Activated naive CD4-positive, alpha-beta T cell treated with anti-CD3 and anti-CD28 coated beads, Interleukin-2, amount 50 U/mL, for 24 hours (primary cell): ENCODE data around the gene HECA.

Experiments
- H3K27ac Mint-ChIP-seq: one replicate; pipeline ENCODE4 v1.8.0; 2021; ENCODE audit warnings: mild to moderate bottlenecking, mixed read lengths
- H3K27me3 Mint-ChIP-seq: one replicate; pipeline ENCODE4 v1.8.0; 2021; ENCODE audit warnings: mixed read lengths
- H3K36me3 Mint-ChIP-seq: one replicate; pipeline ENCODE4 v1.8.0; 2021; ENCODE audit warnings: mixed read lengths
- H3K4me1 Mint-ChIP-seq: one replicate; pipeline ENCODE4 v1.8.0; 2021; ENCODE audit warnings: mixed read lengths
- H3K4me3 Mint-ChIP-seq: one replicate; pipeline ENCODE4 v1.8.0; 2021; ENCODE audit warnings: mild to moderate bottlenecking, mixed read lengths
- H3K9me3 Mint-ChIP-seq: one replicate; pipeline ENCODE4 v1.8.0; 2021; ENCODE audit warnings: mixed read lengths

HECA gene

DNA sequence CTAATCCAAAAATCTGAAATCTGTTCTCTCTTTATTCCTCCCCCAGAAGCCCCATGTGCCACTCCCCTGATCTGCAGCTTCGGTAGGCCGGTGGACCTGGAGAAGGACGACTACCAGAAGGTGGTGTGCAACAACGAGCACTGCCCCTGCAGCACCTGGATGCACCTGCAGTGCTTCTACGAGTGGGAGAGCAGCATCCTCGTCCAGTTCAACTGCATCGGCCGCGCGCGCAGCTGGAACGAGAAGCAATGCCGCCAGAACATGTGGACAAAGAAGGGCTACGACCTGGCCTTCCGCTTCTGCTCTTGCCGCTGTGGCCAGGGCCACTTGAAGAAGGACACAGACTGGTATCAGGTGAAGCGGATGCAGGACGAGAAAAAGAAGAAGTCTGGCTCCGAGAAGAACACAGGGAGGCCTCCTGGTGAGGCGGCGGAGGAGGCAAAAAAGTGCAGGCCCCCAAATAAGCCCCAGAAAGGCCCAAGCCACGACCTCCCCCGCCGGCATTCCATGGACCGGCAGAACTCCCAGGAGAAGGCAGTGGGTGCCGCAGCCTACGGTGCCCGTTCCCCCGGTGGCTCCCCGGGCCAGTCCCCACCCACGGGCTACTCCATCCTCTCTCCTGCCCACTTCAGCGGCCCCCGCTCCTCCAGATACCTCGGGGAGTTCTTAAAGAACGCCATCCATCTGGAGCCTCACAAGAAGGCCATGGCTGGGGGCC is 31.5 kb downstream of the HECA start:
- Mint-ChIP-seq H3K27me3 (no peaks in the 10 kb centered on the region), H3K4me3 (no peak overlapping the region), H3K4me1 (peaks cover 97% of the 10 kb centered on the region), H3K27ac (peak overlapping the region; percentile 96), H3K9me3 (no peaks in the 10 kb centered on the region), H3K36me3 (peaks cover 37% of the 10 kb centered on the region)

DNA sequence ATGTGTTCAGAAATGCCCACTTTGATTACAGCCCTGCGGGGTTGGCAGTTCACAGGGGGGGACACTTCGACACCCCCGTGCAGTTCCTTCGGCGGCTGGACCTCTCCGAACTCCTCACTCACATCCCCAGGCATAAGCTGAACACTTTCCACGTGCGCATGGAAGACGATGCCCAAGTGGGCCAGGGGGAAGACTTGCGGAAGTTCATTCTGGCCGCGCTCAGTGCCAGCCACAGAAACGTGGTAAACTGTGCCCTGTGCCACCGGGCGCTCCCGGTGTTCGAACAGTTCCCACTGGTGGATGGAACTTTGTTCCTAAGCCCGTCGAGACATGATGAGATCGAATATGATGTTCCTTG is 32.1 kb downstream of the HECA start:
- H3K4me3 Mint-ChIP-seq: no peak overlapping the region
- H3K27ac Mint-ChIP-seq: peak overlapping the region; percentile 86
- H3K9me3 Mint-ChIP-seq: no peaks in the 10 kb centered on the region
- H3K27me3 Mint-ChIP-seq: no peaks in the 10 kb centered on the region
- peaks cover 95% of the 10 kb centered on the region for H3K4me1 Mint-ChIP-seq
- peaks cover 39% of the 10 kb centered on the region for H3K36me3 Mint-ChIP-seq

DNA sequence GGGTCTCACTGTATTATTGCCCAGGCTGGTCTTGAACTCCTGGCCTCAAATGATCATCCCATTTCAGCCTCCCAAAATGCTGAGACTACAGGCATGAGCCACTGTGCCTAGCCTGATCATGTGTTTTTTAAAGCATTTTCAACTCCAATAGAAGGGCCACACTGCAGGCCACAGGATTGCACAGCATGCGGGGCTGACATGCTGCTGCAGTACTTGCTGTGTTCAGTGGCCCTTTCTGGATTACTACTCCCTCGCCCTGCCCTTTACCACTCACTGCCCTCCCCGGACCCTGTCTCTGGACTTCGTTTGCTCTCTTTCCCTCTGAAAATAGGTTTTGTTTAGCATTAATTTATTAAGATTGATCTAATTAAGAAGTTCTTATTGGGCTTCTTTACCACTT is 37.3 kb downstream of the HECA start:
- Mint-ChIP-seq H3K36me3 (peaks cover 47% of the 10 kb centered on the region), H3K27me3 (no peaks in the 10 kb centered on the region), H3K9me3 (no peaks in the 10 kb centered on the region), H3K4me1 (peaks cover 95% of the 10 kb centered on the region), H3K4me3 (peak overlapping the region; percentile 68), H3K27ac (peak overlapping the region; percentile 96)

DNA sequence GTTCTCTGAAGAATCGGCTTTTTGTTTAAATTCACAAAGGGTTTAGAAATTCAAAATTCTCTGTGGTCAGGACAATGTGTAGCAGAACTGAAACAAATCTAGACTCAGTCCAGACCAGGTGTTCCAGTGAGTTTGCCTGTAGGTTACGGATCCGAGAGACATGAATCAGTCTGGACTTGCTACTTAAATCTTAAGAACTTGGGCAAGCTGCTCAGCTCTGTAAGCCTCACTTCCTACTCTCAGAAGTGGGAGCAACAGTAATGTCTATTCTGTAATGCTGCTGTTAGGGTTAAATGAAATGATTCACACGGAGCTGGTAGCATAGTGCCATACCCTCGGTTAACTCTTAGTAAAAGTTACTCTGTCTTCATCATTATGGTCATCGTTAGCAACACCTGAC is 37.7 kb downstream of the HECA start:
- H3K27ac Mint-ChIP-seq: peak overlapping the region; percentile 96
- H3K4me3 Mint-ChIP-seq: peak overlapping the region; percentile 68
- peaks cover 95% of the 10 kb centered on the region for H3K4me1 Mint-ChIP-seq
- peaks cover 48% of the 10 kb centered on the region for H3K36me3 Mint-ChIP-seq
- H3K27me3 Mint-ChIP-seq: no peaks in the 10 kb centered on the region
- no peaks in the 10 kb centered on the region for H3K9me3 Mint-ChIP-seq

DNA sequence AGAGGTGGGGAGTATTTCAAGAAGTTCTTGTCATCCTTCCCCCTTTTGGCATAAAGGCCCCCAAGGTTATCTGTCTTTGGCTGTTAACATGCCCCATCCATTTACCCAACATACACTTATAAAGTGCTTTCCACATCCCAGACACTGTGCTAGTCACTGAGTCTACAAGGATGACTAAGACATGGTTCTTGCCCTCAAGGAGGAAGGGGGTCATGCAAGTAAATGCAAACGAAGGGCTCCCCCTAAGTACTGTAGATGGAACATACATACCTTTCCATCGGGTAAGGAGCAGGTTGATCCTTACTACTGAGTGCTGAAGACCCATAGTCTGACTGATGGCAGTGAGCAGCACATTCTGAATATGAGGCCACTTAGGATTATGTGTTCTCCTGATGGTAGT is 38.3 kb downstream of the HECA start:
- no peaks in the 10 kb centered on the region for H3K27me3 Mint-ChIP-seq
- H3K4me3 Mint-ChIP-seq: peak overlapping the region; percentile 68
- no peaks in the 10 kb centered on the region for H3K9me3 Mint-ChIP-seq
- peak overlapping the region; percentile 96 for H3K27ac Mint-ChIP-seq
- H3K36me3 Mint-ChIP-seq: peaks cover 50% of the 10 kb centered on the region
- H3K4me1 Mint-ChIP-seq: peaks cover 95% of the 10 kb centered on the region

DNA sequence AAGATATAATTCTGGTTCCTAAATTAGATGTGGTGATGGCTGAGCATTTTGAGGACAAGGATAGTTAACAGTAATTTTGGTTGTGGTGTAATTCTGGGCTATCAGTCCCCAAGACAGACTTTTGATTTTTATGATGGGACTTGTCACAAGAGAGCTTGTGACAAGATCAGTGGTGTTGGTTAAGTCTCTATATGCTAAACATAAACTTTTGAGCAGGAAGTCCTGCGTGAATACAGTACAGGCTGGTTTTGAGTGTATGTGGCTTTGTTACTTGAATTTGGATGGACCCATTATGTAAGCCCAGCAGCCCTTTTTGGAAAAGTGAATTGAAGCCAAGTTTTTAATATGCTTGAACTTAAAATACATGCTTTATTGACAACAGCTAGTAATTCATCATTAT is 38.9 kb downstream of the HECA start:
- no peaks in the 10 kb centered on the region for H3K27me3 Mint-ChIP-seq
- H3K27ac Mint-ChIP-seq: peak overlapping the region; percentile 96
- peaks cover 52% of the 10 kb centered on the region for H3K36me3 Mint-ChIP-seq
- H3K9me3 Mint-ChIP-seq: no peaks in the 10 kb centered on the region
- H3K4me3 Mint-ChIP-seq: peak overlapping the region; percentile 68
- H3K4me1 Mint-ChIP-seq: peaks cover 95% of the 10 kb centered on the region

DNA sequence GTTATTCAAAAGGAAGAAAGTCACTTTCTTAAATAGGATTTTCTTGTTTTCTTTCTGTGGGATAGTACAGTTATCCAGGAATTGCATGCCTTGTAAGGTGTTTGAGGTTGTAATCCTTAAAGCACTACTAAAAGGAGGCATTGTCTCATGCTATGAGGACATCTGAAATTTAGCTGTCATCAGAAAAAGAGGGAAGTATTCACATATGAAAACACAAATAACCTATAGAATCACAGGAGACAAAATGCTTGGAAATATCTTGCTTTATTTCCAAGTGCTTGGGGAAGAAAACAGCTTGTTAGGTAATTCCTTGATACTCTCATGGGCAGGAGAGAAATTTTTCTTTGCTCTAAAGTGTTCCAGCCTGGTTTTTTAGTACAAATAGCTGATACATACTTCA is 40.1 kb downstream of the HECA start:
- H3K4me3 Mint-ChIP-seq: peak overlapping the region; percentile 85
- no peaks in the 10 kb centered on the region for H3K9me3 Mint-ChIP-seq

DNA sequence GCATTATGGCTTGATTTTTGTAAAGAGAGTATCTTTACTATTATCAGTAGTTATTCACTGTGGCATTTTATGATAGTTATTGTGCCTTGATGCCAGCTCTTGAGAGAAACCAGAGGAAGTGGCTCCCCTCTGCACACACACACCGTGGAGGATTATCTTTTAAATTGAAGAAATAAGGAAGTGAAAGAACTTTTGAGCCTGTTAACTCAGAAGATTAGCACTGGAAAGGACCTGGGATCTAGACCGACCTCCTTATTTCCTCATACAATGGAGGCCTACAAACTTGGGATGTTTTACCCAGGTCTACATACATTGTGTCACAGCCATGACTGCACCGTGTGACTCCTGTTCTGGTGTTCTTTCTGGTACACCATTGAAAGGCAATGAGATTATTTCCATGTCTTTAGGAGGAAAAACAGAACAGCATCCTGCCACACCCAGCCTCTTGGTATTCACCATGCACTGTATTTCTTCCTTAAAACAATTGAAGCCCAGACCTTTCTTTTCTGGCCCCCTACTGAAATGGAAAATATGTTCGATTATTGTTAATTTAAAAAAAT is 40.6 kb downstream of the HECA start:
- H3K36me3 Mint-ChIP-seq: peaks cover 52% of the 10 kb centered on the region
- no peaks in the 10 kb centered on the region for H3K9me3 Mint-ChIP-seq
- no peaks in the 10 kb centered on the region for H3K27me3 Mint-ChIP-seq
- peaks cover 93% of the 10 kb centered on the region for H3K4me1 Mint-ChIP-seq
- H3K4me3 Mint-ChIP-seq: peak overlapping the region; percentile 85
- peak overlapping the region; percentile 97 for H3K27ac Mint-ChIP-seq

More for the DNA sequence above, 40.1 kb downstream of the HECA start:
- Mint-ChIP-seq H3K36me3 (peaks cover 49% of the 10 kb centered on the region), H3K27me3 (no peaks in the 10 kb centered on the region), H3K27ac (peak overlapping the region; percentile 97), H3K4me1 (peaks cover 93% of the 10 kb centered on the region)

DNA sequence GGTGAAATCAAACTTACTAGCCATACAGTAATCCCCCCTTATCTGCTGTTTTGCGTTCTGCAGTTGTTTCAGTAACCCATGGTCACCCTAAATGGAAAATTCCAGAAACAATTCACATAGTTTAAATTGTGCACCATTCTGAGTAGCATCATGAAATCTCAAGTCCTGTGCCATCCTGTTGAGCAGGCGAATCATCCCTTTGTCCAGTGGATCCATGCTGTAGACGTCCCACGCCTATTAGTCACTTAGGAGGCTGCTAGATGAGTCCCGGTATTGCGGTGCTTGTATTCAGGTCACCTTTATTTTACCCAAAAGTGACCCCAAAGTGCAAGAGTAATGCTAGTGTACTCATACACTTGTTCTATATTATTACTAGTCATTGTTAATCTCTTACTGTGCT is 46.4 kb downstream of the HECA start:
- H3K4me1 Mint-ChIP-seq: peaks cover 95% of the 10 kb centered on the region
- no peaks in the 10 kb centered on the region for H3K9me3 Mint-ChIP-seq
- no peak overlapping the region for H3K4me3 Mint-ChIP-seq
- H3K27me3 Mint-ChIP-seq: no peaks in the 10 kb centered on the region
- H3K27ac Mint-ChIP-seq: peak overlapping the region; percentile 55
- peaks cover 50% of the 10 kb centered on the region for H3K36me3 Mint-ChIP-seq

DNA sequence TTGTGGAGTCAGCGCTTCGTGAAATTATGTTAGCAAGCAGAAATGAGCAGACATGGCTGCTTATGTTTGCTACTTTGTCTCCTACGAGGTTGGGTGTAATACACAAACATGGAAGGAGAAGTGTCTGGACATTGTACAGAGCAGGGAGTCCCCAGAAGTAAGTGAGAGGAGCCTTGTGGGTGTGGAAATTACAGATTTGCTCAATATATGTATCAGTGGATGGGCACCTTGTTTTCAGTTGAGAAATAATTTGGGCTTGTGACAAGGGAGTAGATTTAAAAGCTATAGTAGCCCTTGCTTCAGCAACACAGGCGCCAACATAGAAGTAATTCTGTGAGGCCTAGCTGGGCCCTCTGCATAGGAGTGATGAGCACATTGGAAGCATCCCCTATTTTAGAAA is 49.2 kb downstream of the HECA start:
- Mint-ChIP-seq H3K4me1 (peaks cover 82% of the 10 kb centered on the region), H3K4me3 (no peak overlapping the region), H3K27ac (no peak overlapping the region), H3K9me3 (no peaks in the 10 kb centered on the region), H3K36me3 (peaks cover 34% of the 10 kb centered on the region), H3K27me3 (no peaks in the 10 kb centered on the region)

DNA sequence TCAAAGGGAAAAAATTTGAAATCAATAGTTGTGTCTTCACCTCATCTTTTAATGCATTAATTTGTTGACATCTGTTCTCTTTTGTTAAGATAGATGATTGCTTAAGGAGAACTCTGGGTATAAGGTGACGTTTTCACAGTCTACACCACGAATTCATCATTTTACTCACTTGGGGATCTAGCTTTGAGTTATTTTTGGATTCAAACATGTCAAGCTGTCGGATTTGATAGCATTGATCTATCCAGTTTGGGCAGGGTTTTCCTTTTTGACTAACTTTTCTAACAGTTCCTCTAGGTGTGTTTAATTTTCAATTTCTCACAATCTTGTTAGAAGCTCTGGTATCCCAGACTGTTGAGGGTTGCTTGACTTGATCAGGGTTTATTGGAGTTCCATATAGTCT is 49.6 kb downstream of the HECA start:
- peaks cover 80% of the 10 kb centered on the region for H3K4me1 Mint-ChIP-seq
- H3K36me3 Mint-ChIP-seq: peaks cover 31% of the 10 kb centered on the region
- no peaks in the 10 kb centered on the region for H3K27me3 Mint-ChIP-seq
- H3K27ac Mint-ChIP-seq: peak overlapping the region; percentile 71
- no peaks in the 10 kb centered on the region for H3K9me3 Mint-ChIP-seq
- no peak overlapping the region for H3K4me3 Mint-ChIP-seq

DNA sequence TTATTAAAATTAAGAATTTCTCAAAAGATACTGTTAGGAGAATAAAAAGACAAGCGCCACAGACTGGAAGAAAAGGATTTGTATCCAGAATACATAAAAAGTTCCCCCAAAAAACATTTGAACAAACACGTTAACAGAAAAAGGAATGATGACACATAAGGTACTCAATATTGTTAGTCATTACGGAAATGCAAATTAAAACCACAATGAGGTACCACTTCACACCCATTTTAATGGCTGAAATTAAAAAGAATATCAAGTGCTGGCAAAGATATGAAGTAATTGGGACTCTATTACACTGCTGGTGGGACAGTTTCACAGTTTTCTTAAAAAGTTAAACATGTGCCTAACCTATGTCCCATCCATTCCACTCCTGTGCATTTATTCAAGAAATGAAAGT is 51.4 kb downstream of the HECA start:
- Mint-ChIP-seq H3K9me3 (no peaks in the 10 kb centered on the region), H3K36me3 (peaks cover 21% of the 10 kb centered on the region), H3K4me1 (peaks cover 68% of the 10 kb centered on the region), H3K27me3 (no peaks in the 10 kb centered on the region), H3K4me3 (peak overlapping the region; percentile 39), H3K27ac (peak overlapping the region; percentile 85)

DNA sequence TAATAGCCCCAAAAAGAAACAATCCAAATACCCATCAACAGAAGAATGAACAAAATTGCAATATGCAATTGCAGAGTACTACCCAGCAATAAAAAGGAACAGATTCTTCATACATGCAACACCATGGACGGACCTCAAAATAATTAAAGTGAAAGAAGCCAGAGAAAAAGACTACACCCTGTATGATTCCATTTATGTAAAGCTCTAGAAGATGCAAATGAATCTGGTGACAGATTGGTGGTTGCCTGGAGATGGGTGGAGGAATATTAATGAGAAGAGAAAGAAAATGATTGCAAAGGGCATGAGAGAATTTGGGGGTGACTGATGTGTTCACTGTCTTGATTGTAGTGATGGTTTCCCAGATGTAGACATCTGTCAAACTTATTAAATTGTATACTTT is 51.8 kb downstream of the HECA start:
- Mint-ChIP-seq H3K27me3 (no peaks in the 10 kb centered on the region), H3K4me1 (peaks cover 66% of the 10 kb centered on the region), H3K9me3 (no peaks in the 10 kb centered on the region), H3K27ac (peak overlapping the region; percentile 85), H3K4me3 (peak overlapping the region; percentile 39), H3K36me3 (peaks cover 20% of the 10 kb centered on the region)

DNA sequence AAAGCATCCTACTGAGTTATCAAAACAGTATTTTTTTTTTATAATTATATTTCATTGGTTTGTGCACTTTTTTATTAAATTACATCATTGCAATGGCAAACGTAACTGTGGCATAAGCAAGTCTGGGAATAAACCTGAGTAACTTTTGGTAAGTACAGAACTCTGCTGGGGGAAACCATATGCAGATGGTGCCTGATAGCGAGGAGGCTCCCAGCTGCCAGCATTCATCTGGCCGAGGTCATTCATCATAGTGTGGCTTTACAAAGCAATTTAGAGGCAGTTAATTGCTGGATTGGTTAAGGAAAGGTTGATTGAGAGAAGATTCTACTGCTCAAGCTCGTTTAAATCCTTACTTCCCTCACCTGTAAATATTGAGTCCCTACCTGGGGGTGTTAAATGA is 52.6 kb downstream of the HECA start:
- H3K36me3 Mint-ChIP-seq: peaks cover 15% of the 10 kb centered on the region
- H3K27ac Mint-ChIP-seq: no peak overlapping the region
- no peak overlapping the region for H3K4me3 Mint-ChIP-seq
- H3K4me1 Mint-ChIP-seq: peaks cover 62% of the 10 kb centered on the region
- no peaks in the 10 kb centered on the region for H3K27me3 Mint-ChIP-seq
- no peaks in the 10 kb centered on the region for H3K9me3 Mint-ChIP-seq

DNA sequence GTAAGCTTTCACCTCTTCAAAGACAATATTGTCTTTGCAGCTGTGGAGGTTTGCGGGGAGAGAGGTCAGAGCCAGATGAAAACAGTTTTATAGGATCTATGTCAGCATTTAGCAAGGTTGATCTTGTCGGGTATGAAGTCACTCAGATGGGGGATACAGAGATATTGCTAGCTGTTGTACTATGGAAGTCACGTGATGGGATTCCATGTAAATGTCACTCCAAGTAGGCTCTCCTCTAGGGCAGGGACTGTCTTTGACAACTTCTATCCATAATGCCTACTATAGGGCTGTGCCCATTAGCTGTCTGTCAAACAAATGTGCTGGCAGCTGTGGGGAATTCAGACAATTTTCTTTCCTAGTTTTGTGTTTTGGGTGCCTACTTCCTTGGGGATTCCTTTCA is 54.8 kb downstream of the HECA start:
- H3K36me3 Mint-ChIP-seq: peaks cover 12% of the 10 kb centered on the region
- no peaks in the 10 kb centered on the region for H3K9me3 Mint-ChIP-seq
- peak overlapping the region; percentile 17 for H3K27ac Mint-ChIP-seq
- peaks cover 45% of the 10 kb centered on the region for H3K4me1 Mint-ChIP-seq
- no peaks in the 10 kb centered on the region for H3K27me3 Mint-ChIP-seq
- no peak overlapping the region for H3K4me3 Mint-ChIP-seq

DNA sequence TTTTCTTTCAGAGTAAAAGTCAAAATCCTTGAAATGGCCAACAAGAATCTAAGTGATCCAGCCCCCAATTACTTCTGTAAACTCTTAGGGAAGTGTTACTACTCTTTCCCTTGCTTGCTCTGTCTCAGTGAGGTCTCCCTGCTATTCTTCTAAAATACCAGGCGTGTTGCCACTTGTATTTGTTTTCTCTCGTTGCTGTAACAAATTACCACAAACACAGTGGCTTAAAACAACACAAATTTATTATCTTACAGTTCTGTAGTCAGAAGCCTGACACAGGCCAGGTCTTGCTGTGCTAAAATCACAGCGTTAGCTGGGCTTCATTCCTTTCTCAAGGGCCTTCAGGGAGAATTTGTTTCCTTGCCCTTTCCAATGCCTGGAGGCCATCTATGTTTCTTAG is 59.9 kb downstream of the HECA start:
- Mint-ChIP-seq H3K4me3 (no peak overlapping the region), H3K4me1 (peaks cover 9% of the 10 kb centered on the region), H3K36me3 (peaks cover 3% of the 10 kb centered on the region), H3K9me3 (no peaks in the 10 kb centered on the region), H3K27me3 (no peaks in the 10 kb centered on the region), H3K27ac (no peak overlapping the region)
